Measurements from ENCODE around the gene HOXD8. TPM values are rescaled to one million over a fixed set of nuclear protein-coding genes. Genes with fewer than 3 reads are reported as not detected.

The HOXD8 gene
- total RNA-seq = 1.2 and 5.0 TPM in 2 replicates

GRCh38 chr2:176128982-176129796 is at the start of gene HOXD8:
HOXD8 (plus strand) TSS chr2:176129705; CDS start chr2:176130367, 662 bp downstream.

GRCh38 chr2:176083796-176084261 is 45.7 kb upstream of the HOXD8 start, which contains the start of gene EVX2:
EVX2 (minus strand) TSS chr2:176083962; CDS start chr2:176083776, 186 bp downstream.

GRCh38 chr2:176092270-176093144 is 37.0 kb upstream of the HOXD8 start, which contains the start of gene HOXD13:
HOXD13 (plus strand) TSS chr2:176092721; CDS start chr2:176092891, 170 bp downstream.

GRCh38 chr2:176099728-176100546 is 29.6 kb upstream of the HOXD8 start, which contains the start of gene HOXD12:
HOXD12 (plus strand) TSS chr2:176099795; CDS start chr2:176099802, 7 bp downstream.

GRCh38 chr2:176106581-176107539 is 22.6 kb upstream of the HOXD8 start, which contains the start of gene HOXD11:
HOXD11 (plus strand) TSS chr2:176107280; CDS start chr2:176107356, 76 bp downstream.

GRCh38 chr2:176115883-176116813 is 13.4 kb upstream of the HOXD8 start, which contains the start of gene HOXD10:
HOXD10 (plus strand) TSS chr2:176116778; CDS start chr2:176116834, 56 bp downstream.

GRCh38 chr2:176122683-176123410 is 6.7 kb upstream of the HOXD8 start, which contains the start of gene HOXD9:
HOXD9 (plus strand) TSS chr2:176122719; CDS start chr2:176122769, 50 bp downstream.

GRCh38 chr2:176151442-176152287 is 22.2 kb downstream of the HOXD8 start, which contains the start of gene HOXD4:
HOXD4 (plus strand) TSS chr2:176151550; CDS start chr2:176151634, 84 bp downstream.

GRCh38 chr2:176156807-176157498 is 27.4 kb downstream of the HOXD8 start, which contains the start of gene HOXD3:
HOXD3 (plus strand) TSS chr2:176157307; CDS start chr2:176169115, 11,808 bp downstream.

Other genes starting within 250 kb of the HOXD8 start
- 15.1 and 18.0 TPM in 2 replicates for gene LNPK, start 127.4 kb upstream of the HOXD8 start, total RNA-seq
- 0.09 TPM in 1 of 2 replicates, not detected in the other for gene EVX2, start 45.7 kb upstream of the HOXD8 start, total RNA-seq
- not detected in 2 replicates for gene HOXD13, start 37.0 kb upstream of the HOXD8 start, total RNA-seq
- gene HOXD12, start 29.9 kb upstream of the HOXD8 start, total RNA-seq = not detected in 2 replicates
- not detected in 2 replicates for gene HOXD11, start 22.4 kb upstream of the HOXD8 start, total RNA-seq
- gene HOXD10, start 12.9 kb upstream of the HOXD8 start, total RNA-seq = not detected in 2 replicates
- gene HOXD9, start 7.0 kb upstream of the HOXD8 start, total RNA-seq = 0.09 TPM in 1 of 2 replicates, not detected in the other
- gene HOXD4, start 21.8 kb downstream of the HOXD8 start, total RNA-seq = 0.12 and 2.7 TPM in 2 replicates
- gene HOXD3, start 27.6 kb downstream of the HOXD8 start, total RNA-seq = 0.09 and 0.82 TPM in 2 replicates
- gene HOXD1, start 59.0 kb downstream of the HOXD8 start, total RNA-seq = not detected in 2 replicates
- gene MTX2, start 139.7 kb downstream of the HOXD8 start, total RNA-seq = 30.9 and 37.3 TPM in 2 replicates